SK-N-MC (cell line): ENCODE results near the gene MTFP1.

ENCODE experiments used
- EZH2 ChIP-seq: fragments of 200-600 bp; sonication (generic); IDR thresholded peaks from one replicate; pipeline ENCODE4 v1.6.1; 2017; ENCODE audit warnings: antibody characterized with exemption
- FOXP2 ChIP-seq: optimal IDR thresholded peaks from 2 replicates; pipeline ENCODE3; 2011; ENCODE audit warnings: mild to moderate bottlenecking, moderate library complexity; ENCODE audit not compliant: insufficient read depth; ENCODE audit errors: extremely low read length, control extremely low read depth
- POLR2AphosphoS5 ChIP-seq: IDR thresholded peaks from 2 replicates; pipeline ENCODE4 v1.6.1; 2012; ENCODE audit warnings: mild to moderate bottlenecking, low read depth, low read length, borderline replicate concordance

DNA sequence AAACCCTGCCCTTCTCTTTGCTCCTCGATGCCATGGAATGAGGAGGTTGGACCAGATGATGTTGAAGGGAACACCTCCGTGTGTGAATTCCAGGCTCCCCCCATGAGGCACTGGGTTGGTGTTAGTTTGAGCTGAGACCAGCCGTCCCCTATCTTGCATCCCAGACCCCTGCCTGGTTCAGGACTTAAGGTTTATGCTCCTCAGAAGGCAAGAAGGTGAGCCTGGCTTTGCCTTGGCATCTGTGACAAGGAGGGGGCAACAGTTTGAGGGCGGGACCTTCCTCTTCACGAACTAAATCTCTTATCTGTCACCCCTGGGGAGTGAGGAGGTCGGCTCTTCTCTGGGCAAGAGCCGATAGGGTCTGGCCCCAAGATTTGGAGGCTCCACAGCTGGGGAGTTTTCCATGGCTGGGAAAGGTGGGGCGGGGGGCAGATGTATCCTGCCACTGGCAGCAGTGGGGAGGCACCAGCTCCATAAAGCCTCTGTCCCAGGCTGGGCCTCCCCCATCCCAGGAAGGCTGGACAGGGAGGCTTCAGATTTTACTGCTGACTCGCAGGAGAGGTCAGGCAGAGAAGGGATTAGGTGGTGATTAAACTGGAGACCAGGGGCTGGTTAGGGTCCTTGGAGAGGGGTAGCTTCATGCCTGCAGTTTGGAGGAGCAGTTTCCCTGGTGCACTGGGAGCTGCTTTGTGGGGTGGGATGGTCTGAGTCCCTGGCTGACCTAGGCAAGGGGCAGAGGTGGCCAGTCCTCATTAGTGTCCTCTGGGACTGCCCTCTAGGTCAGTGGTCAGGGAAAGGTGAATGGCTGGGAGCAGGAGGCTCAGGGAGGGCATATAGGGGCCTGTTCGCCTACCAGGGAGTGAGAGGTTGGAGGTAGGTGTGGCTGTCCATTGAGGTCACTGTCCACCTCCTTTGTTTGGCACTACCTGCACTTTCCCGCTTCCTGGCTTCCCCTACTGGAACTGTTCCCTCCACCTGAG, 27.6 kb upstream of the MTFP1 start:
- TF ChIP-seq POLR2AphosphoS5 (no peak), EZH2 (no peak), FOXP2 (no peak)
